Measurements from ENCODE around the gene GAD2. TPM values are rescaled to one million over a fixed set of nuclear protein-coding genes. Genes with fewer than 3 reads are reported as not detected.

Gene GAD2
- total and polyA plus RNA-seq, 2 experiments from 2014 or later: 0.56 to 0.86 TPM

GRCh38 chr10:26323219-26323618, 106.6 kb downstream of the GAD2 start (continued):
- TF ChIP-seq ZNF462 (CRISPR knock-in tag; IDR thresholded peaks at IDR 0.05): no peak
- TF ChIP-seq CREB1 (CRISPR knock-in tag; IDR thresholded peaks at IDR 0.05; ENCODE audit: low read depth): no peak
- no peak for TF ChIP-seq ETS1 (IDR thresholded peaks at IDR 0.05)

- no peaks in the 10 kb centered on the region for H3F3A ChIP-seq (replicated peaks; ENCODE audit: low read depth)
- H3K27ac ChIP-seq (ENCODE audit: low read depth): no peak overlapping the region
- H3K4me2 ChIP-seq: no peak overlapping the region
- H3K36me3 Mint-ChIP-seq (ENCODE audit: low read depth): no peaks in the 10 kb centered on the region
- H3K9me3 Mint-ChIP-seq: no peaks in the 10 kb centered on the region
- no peak overlapping the region for H3K4me3 ChIP-seq
- H3K79me2 ChIP-seq (replicated peaks; ENCODE audit: insufficient read depth): no peaks in the 10 kb centered on the region
- H3K9me2 ChIP-seq (ENCODE audit: insufficient read depth): no peaks in the 10 kb centered on the region
- no peak overlapping the region for H3K27ac Mint-ChIP-seq
- H2AFZ ChIP-seq: no peak overlapping the region
- ATAC-seq (no peak), DNase-seq (ENCODE audit: low spot score) (no peak)
- H3K4me3 Mint-ChIP-seq: no peak overlapping the region
- no peaks in the 10 kb centered on the region for H3K4me1 Mint-ChIP-seq
- no peaks in the 10 kb centered on the region for H3K36me3 ChIP-seq (ENCODE audit: insufficient read depth)
- no peaks in the 10 kb centered on the region for H3K27me3 Mint-ChIP-seq (ENCODE audit: insufficient read depth, low read depth, poor library complexity)
- no peaks in the 10 kb centered on the region for H3K4me1 ChIP-seq (ENCODE audit: insufficient read depth)
- H3K27me3 ChIP-seq (ENCODE audit: insufficient read depth): no peaks in the 10 kb centered on the region
- H4K20me1 ChIP-seq (replicated peaks; ENCODE audit: insufficient read depth): no peaks in the 10 kb centered on the region
- TF ChIP-seq CREB1 (CRISPR knock-in tag; IDR thresholded peaks at IDR 0.05; ENCODE audit: low read depth) (no peak), ZNF331 (CRISPR knock-in tag; IDR thresholded peaks at IDR 0.05; ENCODE audit: low read depth) (no peak), ZNF114 (CRISPR knock-in tag; IDR thresholded peaks at IDR 0.05) (no peak)
Measured at GRCh38 chr10:26326851-26327250, 110.3 kb downstream of the GAD2 start.

Measured in GM23338 (cell line).